ENCODE measurements around the gene FAM181B. TPM values are rescaled to one million over a fixed set of nuclear protein-coding genes. Genes with fewer than 3 reads are reported as not detected.
"Not testable (repeated sequence)": the region's sequence is repeated elsewhere in the genome, so short reads cannot be mapped to it uniquely, and the experiment has no call there.

The FAM181B gene
- total and polyA plus RNA-seq, 9 donors, result 1.1 to 2.1 (median 1.5) TPM

DNA sequence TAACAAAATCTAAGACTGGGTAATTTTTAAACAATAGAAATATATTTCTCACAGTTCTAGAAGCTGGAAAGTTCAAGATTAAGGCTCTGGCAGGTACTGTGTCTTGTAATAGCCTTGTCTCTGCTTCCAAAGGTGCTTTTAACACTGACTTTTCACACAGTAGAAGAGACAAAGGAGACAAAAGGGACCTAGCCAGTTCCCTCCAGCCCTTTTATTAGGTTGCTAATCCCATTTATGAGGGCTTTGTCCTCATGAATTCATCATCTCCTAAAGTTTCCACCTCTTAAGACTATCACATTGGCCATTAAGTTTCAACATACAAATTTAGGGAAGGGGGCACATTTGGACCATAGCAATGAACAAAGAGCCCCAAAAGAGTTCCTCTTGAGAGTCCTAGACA is 40.7 kb downstream of the FAM181B start:
- no peaks in the 10 kb centered on the region for H3K27me3 ChIP-seq
- TF ChIP-seq POLR2A (IDR thresholded peaks at IDR 0.05), result no peak
- no peak for TF ChIP-seq EP300 (IDR thresholded peaks at IDR 0.05)
- TF ChIP-seq, protein P1, sequence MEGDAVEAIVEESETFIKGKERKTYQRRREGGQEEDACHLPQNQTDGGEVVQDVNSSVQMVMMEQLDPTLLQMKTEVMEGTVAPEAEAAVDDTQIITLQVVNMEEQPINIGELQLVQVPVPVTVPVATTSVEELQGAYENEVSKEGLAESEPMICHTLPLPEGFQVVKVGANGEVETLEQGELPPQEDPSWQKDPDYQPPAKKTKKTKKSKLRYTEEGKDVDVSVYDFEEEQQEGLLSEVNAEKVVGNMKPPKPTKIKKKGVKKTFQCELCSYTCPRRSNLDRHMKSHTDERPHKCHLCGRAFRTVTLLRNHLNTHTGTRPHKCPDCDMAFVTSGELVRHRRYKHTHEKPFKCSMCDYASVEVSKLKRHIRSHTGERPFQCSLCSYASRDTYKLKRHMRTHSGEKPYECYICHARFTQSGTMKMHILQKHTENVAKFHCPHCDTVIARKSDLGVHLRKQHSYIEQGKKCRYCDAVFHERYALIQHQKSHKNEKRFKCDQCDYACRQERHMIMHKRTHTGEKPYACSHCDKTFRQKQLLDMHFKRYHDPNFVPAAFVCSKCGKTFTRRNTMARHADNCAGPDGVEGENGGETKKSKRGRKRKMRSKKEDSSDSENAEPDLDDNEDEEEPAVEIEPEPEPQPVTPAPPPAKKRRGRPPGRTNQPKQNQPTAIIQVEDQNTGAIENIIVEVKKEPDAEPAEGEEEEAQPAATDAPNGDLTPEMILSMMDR (IDR thresholded peaks at IDR 0.05), result no peak
- H3K4me1 ChIP-seq (ENCODE audit: insufficient read depth), result no peaks in the 10 kb centered on the region
- DNase-seq, result no peak
- no peaks in the 10 kb centered on the region for H3K9me3 ChIP-seq
- H3K27ac ChIP-seq, result no peak overlapping the region
- no peaks in the 10 kb centered on the region for H3K36me3 ChIP-seq
- no peak overlapping the region for H3K4me3 ChIP-seq
- intact Hi-C loops (cut with DNase I), result no loop called here

DNA sequence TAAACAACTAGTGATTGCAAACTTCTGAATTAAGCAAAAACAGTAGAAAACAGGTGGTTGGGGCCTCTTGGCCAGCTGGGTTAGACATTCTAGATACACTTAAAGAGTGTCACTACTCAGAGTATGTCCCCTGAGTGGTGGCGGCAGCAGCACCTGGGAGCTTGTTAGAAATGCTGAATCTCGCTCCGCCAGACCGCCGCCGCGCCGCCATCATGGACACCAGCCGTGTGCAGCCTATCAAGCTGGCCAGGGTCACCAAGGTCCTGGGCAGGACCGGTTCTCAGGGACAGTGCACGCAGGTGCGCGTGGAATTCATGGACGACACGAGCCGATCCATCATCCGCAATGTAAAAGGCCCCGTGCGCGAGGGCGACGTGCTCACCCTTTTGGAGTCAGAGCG is 44.3 kb downstream of the FAM181B start:
- H3K27ac ChIP-seq; H3K4me1 ChIP-seq (ENCODE audit: insufficient read depth); H3K36me3 ChIP-seq; H3K4me3 ChIP-seq; H3K9me3 ChIP-seq; H3K27me3 ChIP-seq; DNase-seq; intact Hi-C loops (cut with DNase I): not testable (repeated sequence)
- WGBS, 3 donors, result 92 to 96% (median 95%) methylated on average over 23 of the region's 23 CpGs

DNA sequence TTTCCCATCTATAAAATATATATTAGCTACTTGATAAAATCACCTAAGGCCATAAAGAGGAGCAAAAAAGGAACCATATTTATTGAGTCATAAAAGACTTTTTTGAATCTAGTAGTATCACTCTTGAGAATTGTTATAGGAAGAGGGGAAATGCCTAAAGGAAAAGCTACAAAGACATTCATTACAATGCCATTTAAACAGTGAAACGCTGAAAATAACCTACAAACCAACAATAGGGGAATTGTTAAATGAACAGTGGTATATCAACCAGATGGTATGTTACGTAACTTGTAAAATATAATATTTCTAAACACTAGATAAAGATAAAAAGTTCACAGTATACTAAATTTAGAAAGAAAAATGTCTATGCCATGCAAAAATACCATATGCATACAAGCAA is 47.5 kb downstream of the FAM181B start:
- TF ChIP-seq EP300 (IDR thresholded peaks at IDR 0.05) (no peak), POLR2A (IDR thresholded peaks at IDR 0.05) (no peak)
- TF ChIP-seq, protein P1 (IDR thresholded peaks at IDR 0.05), result no peak
- H3K36me3 ChIP-seq, result no peaks in the 10 kb centered on the region
- H3K27me3 ChIP-seq, result no peaks in the 10 kb centered on the region
- no peak for DNase-seq
- WGBS, 3 donors, result 64 to 73% (median 71%) methylated on average over 2 of the region's 2 CpGs
- no peaks in the 10 kb centered on the region for H3K4me1 ChIP-seq (ENCODE audit: insufficient read depth)
- no peak overlapping the region for H3K27ac ChIP-seq
- no peak overlapping the region for H3K4me3 ChIP-seq
- peaks cover 0 to 6% of the 10 kb centered on the region in 2 donors for H3K9me3 ChIP-seq
- intact Hi-C loops (cut with DNase I), result no loop called here

DNA sequence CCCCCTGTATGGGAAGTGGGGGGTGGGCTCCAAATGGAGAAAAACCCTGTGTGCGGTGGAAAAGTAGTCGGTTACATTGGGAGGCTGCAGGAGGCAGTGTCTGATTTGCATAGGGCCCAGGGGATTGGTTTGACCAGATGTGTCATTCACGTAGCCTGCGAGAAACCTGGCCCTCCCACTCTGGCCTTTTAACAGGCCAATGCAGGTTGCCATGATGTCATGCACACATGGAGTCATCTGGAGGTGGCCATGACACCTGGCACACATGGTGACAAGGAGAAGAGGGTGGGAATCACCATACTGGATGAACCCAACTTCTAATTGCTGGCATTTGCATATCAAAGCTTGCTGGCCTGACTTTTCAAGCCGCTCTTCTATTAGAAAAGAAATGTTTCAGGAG is 50.6 kb downstream of the FAM181B start:
- intact Hi-C loops (cut with DNase I), result no loop called here
- 83 to 87% (median 87%) methylated on average over 5 of the region's 5 CpGs for WGBS, 3 donors

DNA sequence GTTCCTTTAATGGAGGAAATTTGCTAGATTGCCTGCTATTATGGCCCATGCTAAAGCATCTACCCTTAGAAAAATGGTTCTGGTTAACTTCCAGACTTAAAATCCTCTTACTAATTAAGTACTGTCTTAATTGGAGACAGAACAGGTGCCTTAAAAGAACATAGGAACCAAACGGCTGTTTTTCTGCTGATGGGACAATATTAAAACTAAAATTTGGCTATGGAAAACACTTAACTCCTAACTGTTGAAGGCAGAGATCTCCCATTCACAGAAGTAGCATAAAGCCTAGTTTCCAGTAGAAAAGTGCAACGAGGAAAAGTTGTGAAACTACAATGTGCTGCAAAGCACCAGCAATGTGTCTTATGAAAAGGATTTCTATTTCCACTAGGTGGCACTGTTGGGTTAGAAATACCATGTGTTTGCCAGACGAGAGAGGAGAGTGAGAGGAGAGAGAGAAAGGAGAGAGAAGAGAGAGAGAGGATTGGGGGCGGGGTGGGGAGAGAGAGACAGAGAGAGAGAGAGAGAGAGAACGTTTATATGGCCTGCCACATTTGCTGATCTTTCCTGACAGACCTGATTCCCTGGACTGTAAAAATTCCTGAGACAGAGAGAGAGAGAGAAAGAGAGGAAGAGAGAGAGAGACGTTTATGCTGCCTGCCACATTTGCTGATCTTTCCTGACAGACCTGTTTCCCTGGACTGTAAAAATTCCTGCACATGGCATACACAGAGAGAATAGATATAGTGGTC is 51.5 kb downstream of the FAM181B start:
- Histone ChIP-seq H3K36me3 (no peaks in the 10 kb centered on the region), H3K27me3 (no peaks in the 10 kb centered on the region), H3K4me1 (ENCODE audit: insufficient read depth) (no peaks in the 10 kb centered on the region), H3K27ac (no peak overlapping the region), H3K4me3 (no peak overlapping the region), H3K9me3 (peaks cover 0 to 7% of the 10 kb centered on the region in 2 donors)
- TF ChIP-seq POLR2A (IDR thresholded peaks at IDR 0.05), result no peak
- TF ChIP-seq, protein P1 (IDR thresholded peaks at IDR 0.05), result no peak
- no peak for TF ChIP-seq EP300 (IDR thresholded peaks at IDR 0.05)
- 17 to 22% (median 19%) methylated on average over 6 of the region's 6 CpGs for WGBS, 3 donors
- DNase-seq, result no peak
- intact Hi-C loops (cut with DNase I), result no loop called here

More for the DNA sequence above, 50.6 kb downstream of the FAM181B start:
- no peak for DNase-seq
- Histone ChIP-seq H3K4me1 (ENCODE audit: insufficient read depth) (no peaks in the 10 kb centered on the region), H3K27ac (no peak overlapping the region), H3K36me3 (no peaks in the 10 kb centered on the region), H3K9me3 (peaks cover 0 to 7% of the 10 kb centered on the region in 2 donors), H3K27me3 (no peaks in the 10 kb centered on the region), H3K4me3 (no peak overlapping the region)
- TF ChIP-seq POLR2A (IDR thresholded peaks at IDR 0.05), result no peak
- TF ChIP-seq, protein P1 (IDR thresholded peaks at IDR 0.05), result no peak
- no peak for TF ChIP-seq EP300 (IDR thresholded peaks at IDR 0.05)

Data from ovary (tissue), 9 donors.